ENCODE data around the gene RNPEP. TPM values are rescaled to one million over a fixed set of nuclear protein-coding genes. Genes with fewer than 3 reads are reported as not detected.
"Not testable (repeated sequence)": the region's sequence is repeated elsewhere in the genome, so short reads cannot be mapped to it uniquely, and the experiment has no call there.

RNPEP gene
- total RNA-seq, 4 donors from 2014 or later = 107 to 168 (median 135) TPM

- Histone ChIP-seq H3K27me3 (no peaks in the 10 kb centered on the region), H3K27ac (peak overlapping the region in 1 of 4 donors; percentile 74), H3K4me1 (peaks cover 0 to 14% (median 2%) of the 10 kb centered on the region in 4 donors), H3K4me3 (no peak overlapping the region), H3K9me3 (no peaks in the 10 kb centered on the region), H3K36me3 (peaks cover 0 to 34% (median 0%) of the 10 kb centered on the region in 3 donors)
- TF ChIP-seq CTCF (IDR thresholded peaks at IDR 0.05) (no peak), POLR2A (IDR thresholded peaks at IDR 0.05) (no peak), EP300 (IDR thresholded peaks at IDR 0.05) (no peak)
- WGBS, 2 donors = 85 to 89% methylated on average over 21 of the region's 21 CpGs
- no peak for DNase-seq (ENCODE audit: low spot score in 2 of 2)
Observed at GRCh38 chr1:202016811-202017748, 34.6 kb downstream of the RNPEP start.

GRCh38 chr1:202017749-202018467 lies 35.5 kb downstream of the RNPEP start:
- no peaks in the 10 kb centered on the region for H3K27me3 ChIP-seq
- TF ChIP-seq EP300 (IDR thresholded peaks at IDR 0.05) (no peak), CTCF (IDR thresholded peaks at IDR 0.05) (no peak), POLR2A (IDR thresholded peaks at IDR 0.05) (no peak)
- no peak overlapping the region for H3K4me3 ChIP-seq
- peaks cover 0 to 30% (median 0%) of the 10 kb centered on the region in 3 donors for H3K36me3 ChIP-seq
- no peak for DNase-seq (ENCODE audit: low spot score in 2 of 2)
- peak overlapping the region in 1 of 4 donors; percentile 74 for H3K27ac ChIP-seq
- 53 to 60% methylated on average over 14 to 16 of the region's 18 CpGs for WGBS, 2 donors
- H3K4me1 ChIP-seq = peaks cover 0 to 21% (median 2%) of the 10 kb centered on the region in 4 donors
- H3K9me3 ChIP-seq = no peaks in the 10 kb centered on the region

- Histone ChIP-seq H3K27ac (peak overlapping the region in 1 of 4 donors; percentile 74), H3K4me3 (no peak overlapping the region), H3K27me3 (no peaks in the 10 kb centered on the region), H3K36me3 (peaks cover 0 to 22% (median 0%) of the 10 kb centered on the region in 3 donors), H3K9me3 (no peaks in the 10 kb centered on the region), H3K4me1 (peaks cover 0 to 26% (median 2%) of the 10 kb centered on the region in 4 donors)
- DNase-seq (ENCODE audit: low spot score in 2 of 2) = no peak
- WGBS, 2 donors = 58 to 63% methylated on average over 16 to 19 of the region's 19 CpGs
- TF ChIP-seq CTCF (IDR thresholded peaks at IDR 0.05) (no peak), EP300 (IDR thresholded peaks at IDR 0.05) (no peak), POLR2A (IDR thresholded peaks at IDR 0.05) (no peak)
Observed at GRCh38 chr1:202018468-202019234, 36.2 kb downstream of the RNPEP start.

GRCh38 chr1:202019235-202019558 lies 36.7 kb downstream of the RNPEP start:
- Histone ChIP-seq H3K36me3 (peaks cover 0 to 17% (median 0%) of the 10 kb centered on the region in 3 donors), H3K27ac (peak overlapping the region in 1 of 4 donors; percentile 74), H3K4me1 (peaks cover 0 to 26% (median 2%) of the 10 kb centered on the region in 4 donors)
- not testable (repeated sequence) for H3K27me3 ChIP-seq; H3K9me3 ChIP-seq; H3K4me3 ChIP-seq; DNase-seq (ENCODE audit: low spot score in 2 of 2)
- 80 to 86% methylated on average over 8 of the region's 8 CpGs for WGBS, 2 donors

GRCh38 chr1:202023001-202023433 lies 40.6 kb downstream of the RNPEP start:
- WGBS, 2 donors = 31% methylated on average over 6 of the region's 6 CpGs
- H3K4me1 ChIP-seq = peaks cover 0 to 23% (median 2%) of the 10 kb centered on the region in 4 donors
- TF ChIP-seq CTCF (IDR thresholded peaks at IDR 0.05) (no peak), POLR2A (IDR thresholded peaks at IDR 0.05) (no peak)

More at GRCh38 chr1:202023001-202023433, 40.6 kb downstream of the RNPEP start:
- H3K27ac ChIP-seq = peak overlapping the region in 1 of 4 donors; percentile 52
- no peaks in the 10 kb centered on the region for H3K36me3 ChIP-seq
- no peaks in the 10 kb centered on the region for H3K27me3 ChIP-seq
- no peak overlapping the region for H3K4me3 ChIP-seq
- H3K9me3 ChIP-seq = no peaks in the 10 kb centered on the region
- DNase-seq (ENCODE audit: low spot score in 2 of 2) = no peak

All from tibial nerve (tissue), 4 donors.